Left lobe of liver (tissue), 2 donors: ENCODE results near the gene CCDC179. TPM values are rescaled to one million over a fixed set of nuclear protein-coding genes. Genes with fewer than 3 reads are reported as not detected.
A peak's percentile ranks its signal among the peaks of the same experiment; 100 is the strongest.

ENCODE experiments used
- ATAC-seq: fragments of 200-7000 bp; cut with Tn5 transposase; one replicate; pipeline ENCODE4 v1.9.1; 2020; ENCODE audit warnings: mild to moderate bottlenecking, moderate library complexity
- DNase-seq: peaks from one replicate; pipeline ENCODE4 v3.0.0-alpha.2; 2020; ENCODE audit warnings: low spot score
- total RNA-seq: library from RNA; stranded (reverse); gene quantifications from one replicate; pipeline ENCODE4 v1.2.1, GENCODE V29; 2021
- donor health status: DM: no; HTN: no; CAD: no; lungs with moderate emphysema.
- donor health status: DM: no; HTN: yes; CAD: no.

Gene CCDC179
- total RNA-seq, result not detected

DNA sequence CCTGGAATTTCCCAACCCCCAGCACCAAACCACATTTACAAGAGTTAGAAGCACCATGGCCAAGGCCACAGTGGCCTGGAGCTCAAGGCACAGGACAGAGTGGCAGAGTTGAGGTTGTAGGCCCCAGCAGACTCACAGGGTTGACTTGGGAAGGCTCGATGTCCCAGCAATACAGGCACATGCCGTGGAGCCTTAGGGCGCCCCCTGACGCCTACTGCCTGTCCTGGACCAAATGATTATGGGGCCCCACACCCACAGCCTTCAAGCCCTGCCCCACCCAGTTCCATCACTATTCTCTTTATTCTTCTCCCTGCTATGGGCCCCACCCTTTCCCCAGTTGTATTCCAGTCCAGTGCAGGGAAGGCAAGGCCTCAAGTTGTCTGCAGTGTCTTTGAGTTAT, at the start of gene CCDC179:
CCDC179 (minus strand) TSS at position 234 of the 400 bp plus-strand sequence; CDS start at position 181, 53 bp downstream.
- DNase-seq (no peak), ATAC-seq (no peak)

DNA sequence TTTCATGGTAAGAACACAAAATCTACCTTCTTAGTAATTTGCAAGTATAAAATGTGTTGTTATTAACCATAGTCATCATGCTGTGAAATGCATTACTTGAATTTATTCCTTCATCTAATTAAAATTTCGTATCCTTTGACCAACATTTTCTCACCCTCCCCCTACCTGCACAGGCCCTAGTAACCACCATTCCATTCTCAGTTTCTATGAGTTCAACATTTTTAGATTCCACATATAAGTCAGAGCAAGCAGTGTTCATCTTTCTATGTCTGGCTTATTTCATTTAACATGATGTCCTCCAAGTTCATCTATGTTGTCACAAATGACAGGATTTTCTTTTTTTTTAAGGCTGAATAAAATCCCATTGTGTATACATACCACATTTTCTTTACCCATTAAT, 43.5 kb upstream of the CCDC179 start:
- ATAC-seq (no peak), DNase-seq (no peak)

DNA sequence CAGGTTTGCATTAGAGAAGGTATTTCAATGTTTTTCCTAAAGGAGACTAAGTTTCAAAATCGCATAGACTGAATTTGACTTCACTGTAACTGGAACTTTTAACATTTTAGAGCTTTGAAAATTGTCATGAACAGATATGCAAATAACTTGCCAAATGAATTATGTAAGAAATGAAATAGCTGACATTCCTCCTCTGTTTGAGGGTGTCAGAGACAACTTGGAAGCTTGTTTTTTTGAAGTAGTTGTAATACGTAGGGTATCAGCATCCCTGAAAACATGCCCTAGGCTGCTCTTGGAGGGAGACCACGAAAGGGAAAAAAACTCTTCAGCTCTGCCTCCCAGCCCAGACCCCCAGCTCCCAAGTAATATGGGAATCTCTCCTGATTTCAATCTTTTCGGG, 41.3 kb upstream of the CCDC179 start:
- ATAC-seq, result no peak

DNA sequence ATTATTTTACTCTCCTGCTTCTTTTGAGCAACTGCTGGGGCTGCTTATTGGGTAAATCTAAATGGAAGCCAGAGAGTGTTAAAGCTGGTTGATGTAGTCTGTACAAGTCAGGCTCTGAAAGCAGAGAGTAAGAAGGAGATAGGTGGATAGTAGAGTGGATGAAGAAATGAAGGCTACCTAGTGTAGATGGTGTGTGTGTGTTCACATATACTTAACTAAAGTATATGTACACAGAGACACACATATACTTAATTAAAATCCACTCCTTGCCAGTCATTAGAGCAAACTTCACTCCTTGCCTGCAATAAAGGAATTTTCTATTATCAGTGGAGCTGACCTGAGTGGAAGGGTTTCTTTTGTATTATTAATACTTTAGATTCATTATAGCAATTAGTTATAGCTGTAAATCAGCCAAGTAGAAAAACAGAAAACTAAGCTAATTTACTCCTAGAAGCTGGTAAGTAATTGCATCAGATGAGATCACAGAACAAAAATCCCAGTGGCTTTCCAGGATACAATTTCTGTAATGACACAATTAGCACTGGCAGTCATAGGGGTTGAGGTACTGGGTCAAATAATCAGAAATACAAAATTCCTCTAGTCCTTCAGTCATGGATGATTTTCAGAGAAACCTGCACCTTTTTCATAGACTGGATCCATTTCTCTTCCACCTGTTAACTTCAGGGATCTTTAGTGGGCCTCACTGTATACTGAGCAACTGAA, 40.7 kb upstream of the CCDC179 start:
- ATAC-seq, result no peak

More for the DNA sequence above, 41.3 kb upstream of the CCDC179 start:
- no peak for DNase-seq

DNA sequence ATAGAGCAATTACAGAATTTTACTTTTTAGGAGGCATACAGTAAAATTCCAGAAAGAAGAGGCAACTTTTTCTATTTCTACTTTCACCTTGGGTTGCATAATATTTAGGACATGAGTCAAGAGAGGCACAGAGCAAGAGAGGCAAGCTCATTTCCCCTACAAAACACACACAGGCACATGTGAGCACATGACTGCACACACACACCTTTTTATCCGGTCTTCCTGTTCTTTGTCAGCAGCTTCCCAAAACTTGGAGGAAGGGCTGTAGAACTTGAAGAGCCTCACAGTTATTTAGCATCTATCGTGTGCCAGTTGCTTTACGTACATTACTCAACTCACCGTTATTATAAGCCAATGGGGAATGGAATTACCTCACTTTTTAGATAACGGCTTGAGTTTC, 37.8 kb upstream of the CCDC179 start:
- DNase-seq (no peak), ATAC-seq (no peak)

More for the DNA sequence above, 40.7 kb upstream of the CCDC179 start:
- DNase-seq, result no peak

DNA sequence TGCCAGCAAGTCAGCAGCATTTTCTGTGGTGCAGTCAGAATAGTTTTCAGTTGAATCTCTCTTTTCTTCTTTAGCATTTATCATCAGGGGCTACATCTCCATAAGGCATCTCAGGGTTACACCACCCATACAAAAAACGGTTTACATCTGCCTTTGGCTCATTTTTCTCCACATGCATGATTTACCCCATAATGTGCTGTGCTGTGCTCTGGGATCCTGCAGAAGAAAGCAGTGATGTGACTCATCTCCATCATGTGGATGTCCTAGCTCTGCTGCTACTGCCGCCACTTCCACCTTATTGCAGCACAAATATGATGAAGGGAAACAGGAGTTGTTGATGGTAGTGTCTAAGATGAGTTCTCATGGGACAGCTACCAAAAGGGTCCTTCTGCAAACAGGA, 30.0 kb upstream of the CCDC179 start:
- DNase-seq (no peak), ATAC-seq (no peak)

DNA sequence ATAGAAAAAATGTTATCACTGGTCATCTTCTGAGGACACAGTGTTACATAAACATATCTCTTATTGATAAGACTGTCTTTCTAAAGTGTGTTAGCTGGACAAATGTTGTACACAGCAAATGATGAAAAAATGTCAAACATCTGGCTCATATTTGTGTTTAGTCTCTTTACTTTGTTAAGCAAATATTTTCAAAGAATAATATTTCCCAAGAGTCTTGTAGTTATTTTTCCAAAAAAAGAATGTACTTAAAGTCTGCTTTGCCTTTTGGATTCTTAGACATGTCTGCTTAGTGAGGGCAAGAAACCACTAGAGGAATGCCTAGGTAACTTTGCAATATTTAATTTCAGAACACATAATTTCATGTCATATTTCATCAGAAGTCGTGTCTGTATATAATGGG, 23.9 kb upstream of the CCDC179 start:
- ATAC-seq, result no peak
- DNase-seq, result no peak

DNA sequence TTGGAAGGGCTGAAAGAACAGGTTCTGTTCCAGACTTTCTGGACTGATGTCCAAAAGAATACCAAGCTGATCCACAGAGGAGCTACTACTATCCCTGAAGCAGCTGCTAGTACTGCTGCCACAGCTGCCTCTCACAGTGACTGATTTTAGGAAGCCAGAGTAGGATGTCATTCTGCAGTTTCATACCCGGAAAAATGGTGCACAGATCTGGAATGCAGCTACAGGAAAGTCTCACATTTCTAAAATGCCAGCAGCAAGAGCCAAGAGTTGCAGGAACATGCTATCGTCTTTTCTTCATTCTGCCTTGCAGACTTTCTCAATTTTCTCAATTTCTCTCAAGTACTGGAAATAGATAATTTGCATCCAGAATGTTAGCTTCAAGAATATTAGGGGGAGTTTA, 19.4 kb upstream of the CCDC179 start:
- DNase-seq (no peak), ATAC-seq (no peak)

DNA sequence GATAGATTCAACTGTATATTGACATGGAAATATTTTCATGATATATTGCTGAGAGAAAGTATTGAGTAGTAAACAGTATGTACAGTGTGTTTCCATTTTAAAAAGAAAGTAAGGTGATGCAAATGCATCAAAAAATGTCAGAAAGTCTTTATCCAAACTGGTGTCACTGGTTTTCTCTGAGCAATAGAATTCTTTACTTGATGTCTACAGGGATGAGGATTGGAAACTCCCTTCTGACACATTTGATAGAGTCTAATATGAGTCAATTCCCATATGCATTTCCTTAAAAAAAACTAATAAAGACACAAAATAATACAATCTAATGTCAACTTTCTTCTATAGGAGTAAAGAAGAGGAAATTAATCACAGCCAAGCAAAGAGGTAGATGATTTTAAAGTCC, 18.3 kb upstream of the CCDC179 start:
- no peak for DNase-seq
- no peak for ATAC-seq

DNA sequence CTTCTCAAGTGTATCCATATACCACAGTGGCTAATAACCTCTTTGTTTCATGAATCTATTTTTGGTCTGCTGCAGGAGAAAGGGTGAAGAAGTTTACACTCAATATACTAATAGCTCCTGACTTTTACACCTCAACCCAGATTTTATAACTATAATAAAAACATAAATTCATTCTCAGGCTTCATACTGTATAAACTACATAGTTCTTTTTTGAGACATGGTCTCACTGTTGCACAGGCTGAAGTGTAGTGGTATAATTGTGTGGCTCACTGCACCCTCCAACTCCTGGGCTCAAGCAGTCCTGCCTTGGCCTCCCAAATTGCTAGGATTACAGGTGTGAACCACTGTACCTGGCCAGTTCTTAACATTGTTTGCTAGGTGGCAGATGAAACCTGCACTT, 17.8 kb upstream of the CCDC179 start:
- DNase-seq, result no peak

DNA sequence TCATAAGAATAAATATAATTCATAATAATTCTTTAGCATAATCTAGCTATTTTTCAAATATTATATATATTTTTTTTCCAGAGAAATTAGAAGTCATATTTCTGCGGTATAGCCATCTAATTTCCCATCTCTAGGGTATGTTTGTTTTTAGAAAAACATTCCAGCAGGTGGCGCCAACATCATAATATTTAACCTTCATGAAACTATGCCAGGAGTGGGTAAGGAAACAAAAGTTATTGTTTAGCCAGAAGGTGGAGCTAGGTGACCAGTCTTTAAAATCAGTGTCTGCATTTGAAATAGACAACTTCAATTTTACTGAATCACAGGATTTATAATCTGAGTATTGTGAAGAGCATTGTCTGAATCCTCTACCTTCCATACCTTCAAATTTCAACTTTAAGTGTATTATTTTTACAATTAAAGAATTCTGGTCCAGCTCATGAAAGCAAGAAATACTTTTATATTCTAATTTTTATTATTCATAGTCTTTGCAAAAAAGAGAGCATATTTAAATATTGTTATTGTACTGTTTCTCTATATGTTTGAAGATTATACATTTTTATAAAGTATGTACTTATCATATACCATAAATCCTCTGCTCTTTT, 15.7 kb upstream of the CCDC179 start:
- DNase-seq (peak; percentile 52), ATAC-seq (peak; percentile 99)

More for the DNA sequence above, 17.8 kb upstream of the CCDC179 start:
- no peak for ATAC-seq

DNA sequence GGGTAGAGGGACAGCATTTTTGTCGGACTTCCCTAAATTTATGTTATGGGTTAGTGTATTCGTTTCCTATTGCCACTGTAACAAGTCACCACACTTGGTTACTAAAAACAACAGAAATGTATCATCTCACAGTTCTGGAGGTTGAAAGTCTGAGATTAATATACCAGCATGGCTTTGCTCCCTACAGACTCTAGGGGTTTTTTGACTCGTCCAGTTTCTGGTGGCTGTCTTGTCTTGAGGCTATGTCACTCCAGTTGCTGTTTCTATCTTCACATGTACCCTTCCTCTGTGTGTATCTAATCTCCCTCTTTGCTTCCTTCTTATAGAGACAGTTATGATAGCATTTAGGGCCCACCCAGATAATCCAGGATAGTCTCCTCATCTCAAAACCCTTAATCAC, 9.1 kb upstream of the CCDC179 start:
- DNase-seq (no peak), ATAC-seq (no peak)

DNA sequence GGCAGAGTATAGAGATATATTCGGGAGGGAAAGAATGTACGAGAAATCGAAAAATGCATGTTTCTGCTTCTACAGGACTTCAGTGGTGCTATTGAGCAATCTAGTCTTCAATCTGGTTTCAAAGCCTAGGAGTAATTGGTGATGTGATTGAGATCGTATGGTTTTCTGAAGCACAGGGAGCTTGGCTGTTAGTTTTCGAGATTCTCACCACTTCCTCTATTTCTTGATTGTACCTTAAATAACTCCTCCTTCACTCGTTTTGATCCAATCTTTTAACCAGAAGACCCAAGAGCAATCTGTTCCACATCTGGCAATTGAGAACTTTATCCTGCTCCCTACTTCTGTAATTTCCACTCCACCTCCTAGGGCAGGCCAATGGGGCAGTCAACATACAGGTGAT, 518 bp downstream of the CCDC179 start:
- no peak for DNase-seq
- ATAC-seq, result no peak

DNA sequence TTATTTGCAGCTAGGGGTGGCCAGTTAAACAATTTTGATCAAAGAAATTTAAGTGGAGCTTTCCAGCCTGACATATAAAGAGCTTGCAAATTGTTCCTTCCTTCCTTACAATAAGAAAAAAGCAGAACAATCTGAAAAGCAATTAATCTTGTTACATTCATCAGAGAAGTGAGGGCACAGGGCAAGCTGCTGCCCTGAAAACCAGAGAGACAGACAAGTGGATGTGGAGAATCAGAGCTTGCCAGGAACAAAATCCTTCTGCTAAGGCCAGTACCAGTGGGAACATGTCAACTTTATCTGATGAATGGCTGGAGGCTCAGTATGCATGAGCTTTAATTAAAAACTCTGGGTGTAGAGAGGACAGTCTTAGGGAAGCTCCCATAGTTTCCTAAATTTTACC, 8.8 kb downstream of the CCDC179 start:
- ATAC-seq (no peak), DNase-seq (no peak)

DNA sequence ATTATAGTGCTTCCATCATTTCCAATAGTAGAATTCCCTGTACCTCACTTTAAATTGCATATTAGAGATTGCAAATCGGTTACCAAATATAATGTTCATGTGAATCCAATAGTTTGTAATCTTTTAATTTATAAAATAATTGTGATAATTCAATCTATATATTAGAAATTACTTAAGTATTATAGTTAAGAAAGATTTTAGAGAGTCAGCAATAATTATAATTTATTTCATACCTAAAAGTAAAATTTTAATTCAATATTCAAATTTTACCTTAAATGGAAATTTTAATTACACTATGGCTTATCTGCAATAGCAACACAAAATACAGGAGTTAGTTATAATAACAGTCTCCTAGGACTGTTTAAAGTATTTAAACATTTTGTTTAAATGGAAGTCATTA, 13.5 kb downstream of the CCDC179 start:
- no peak for ATAC-seq
- no peak for DNase-seq

DNA sequence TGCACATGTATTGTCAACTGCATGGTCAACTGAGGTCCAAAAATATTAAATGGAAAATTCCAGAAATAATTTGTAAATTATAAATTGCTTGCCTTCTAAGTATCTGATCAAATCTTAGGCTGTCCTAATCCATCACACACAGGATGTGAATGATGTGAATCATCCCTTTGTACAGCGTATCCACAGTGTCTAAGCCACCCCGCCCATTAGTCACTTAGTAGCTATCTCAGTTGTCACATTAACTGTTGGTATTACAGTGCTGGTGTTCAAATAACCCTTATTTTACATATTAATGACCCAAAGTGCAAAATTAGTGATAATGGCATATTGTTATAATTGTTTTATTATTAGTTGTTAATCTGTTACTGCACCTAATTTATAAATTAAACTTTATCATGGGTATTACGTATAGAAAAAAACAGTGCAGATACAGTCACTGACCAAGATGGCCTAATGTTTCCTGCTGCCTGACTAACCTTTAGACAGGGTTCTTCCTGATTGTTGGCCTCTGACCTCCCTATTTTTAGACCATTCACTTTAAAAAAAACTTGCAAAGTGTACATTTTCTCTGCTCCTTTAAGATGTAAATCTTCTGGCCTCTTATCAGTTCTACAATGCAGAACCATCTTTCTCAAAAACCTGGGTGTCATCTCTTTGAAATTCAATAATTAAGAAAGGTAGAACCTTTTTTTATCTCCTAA, 27.8 kb downstream of the CCDC179 start:
- no peak for ATAC-seq
- no peak for DNase-seq

DNA sequence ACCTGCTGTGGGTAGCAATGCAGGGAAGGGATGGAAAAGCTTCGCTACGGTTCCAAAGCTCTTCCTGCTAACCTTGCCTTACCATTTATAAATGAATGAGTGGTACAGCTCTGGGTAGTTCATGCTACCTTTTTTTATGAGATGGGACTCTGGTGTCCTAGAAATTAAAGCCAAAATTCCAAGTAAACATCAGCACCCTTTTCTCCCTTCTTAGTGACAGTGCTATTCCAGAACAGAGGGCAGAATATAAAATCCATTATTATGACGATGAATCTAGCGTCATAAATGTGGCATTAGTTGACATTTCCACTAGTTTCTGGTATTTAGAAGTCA, 30.2 kb downstream of the CCDC179 start:
- ATAC-seq, result no peak
- DNase-seq, result no peak

DNA sequence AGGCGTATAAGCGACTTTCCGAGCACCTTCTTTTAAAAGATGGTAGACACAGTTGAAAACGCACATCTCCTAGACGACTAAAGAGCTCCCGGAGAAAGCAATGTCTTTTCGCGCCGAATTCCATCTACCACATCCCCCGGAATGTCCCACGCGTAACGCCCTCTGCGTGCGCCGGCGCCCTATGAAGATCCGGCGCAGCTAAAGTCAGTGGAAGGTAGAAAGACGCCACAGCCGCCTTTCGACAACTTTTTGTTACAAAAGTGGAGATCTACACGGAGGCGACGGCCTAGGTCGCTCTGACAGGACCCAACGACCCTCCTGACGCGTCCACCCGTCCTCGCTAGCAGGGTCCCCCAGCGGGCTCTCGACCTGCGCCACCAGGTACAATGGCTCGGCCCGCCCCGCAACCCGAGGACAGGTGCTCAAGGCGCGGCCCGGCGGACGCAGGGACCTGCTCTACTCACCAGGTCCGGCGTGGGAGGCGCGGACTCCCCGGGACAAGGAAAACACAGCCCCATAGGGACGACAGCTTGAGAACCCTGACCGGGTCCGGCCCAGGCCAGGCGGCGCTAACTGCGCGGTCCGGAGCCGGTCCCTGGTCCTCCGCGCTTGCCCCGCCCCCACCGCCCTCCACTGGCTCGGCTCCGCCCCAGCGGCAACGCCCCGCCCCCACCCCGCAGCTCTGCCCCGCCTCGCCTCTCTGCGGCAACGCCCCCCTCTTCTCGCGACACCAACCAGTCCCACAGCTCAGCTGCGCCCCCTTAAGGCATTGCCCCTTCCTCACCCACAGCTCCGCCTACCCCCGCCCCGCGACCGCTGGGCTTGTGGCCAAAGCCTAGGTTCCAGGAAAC, 30.8 kb downstream of the CCDC179 start, which contains the start of gene SVIP:
SVIP (minus strand) TSS at position 571 of the 851 bp plus-strand sequence; CDS start at position 518, 53 bp downstream.
- peak; percentile 96 for ATAC-seq
- peak; percentile 98 for DNase-seq

DNA sequence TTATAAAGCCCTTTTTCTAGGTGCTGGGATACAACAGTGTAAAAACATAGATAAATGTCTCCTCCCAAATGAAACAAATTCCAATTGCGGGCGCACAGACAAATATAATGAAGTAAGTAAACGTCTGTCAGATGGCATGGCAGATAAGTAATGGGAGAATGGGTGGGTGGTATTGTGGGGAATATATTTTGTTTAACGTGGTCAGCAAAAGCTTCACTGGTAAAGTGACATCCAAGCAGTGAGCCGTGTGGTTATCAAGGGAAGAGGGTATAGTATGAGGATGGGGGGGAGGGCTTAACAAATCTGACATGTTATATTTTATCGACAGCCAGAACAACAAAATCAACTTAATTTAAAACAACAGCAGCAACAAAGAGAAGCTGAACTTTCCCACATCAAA, 31.9 kb downstream of the CCDC179 start:
- DNase-seq, result no peak
- ATAC-seq, result no peak

DNA sequence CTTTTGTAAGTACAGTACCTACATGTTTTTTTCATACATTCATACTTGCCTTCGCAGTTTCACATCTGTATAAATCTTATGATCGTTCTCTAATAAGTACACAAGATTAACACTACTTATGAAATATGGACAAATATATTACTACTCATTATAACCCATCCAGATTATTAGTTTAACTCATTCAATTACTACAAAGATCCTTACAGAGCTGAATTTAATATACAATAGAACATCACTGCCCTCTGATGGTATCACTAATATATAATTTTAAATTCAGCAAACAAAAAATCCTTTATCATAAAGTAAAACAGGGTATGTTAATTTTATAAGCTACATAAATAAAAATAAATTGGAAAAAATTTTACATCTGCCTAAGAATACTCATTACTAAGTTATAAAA, 38.1 kb downstream of the CCDC179 start:
- ATAC-seq (no peak), DNase-seq (no peak)

DNA sequence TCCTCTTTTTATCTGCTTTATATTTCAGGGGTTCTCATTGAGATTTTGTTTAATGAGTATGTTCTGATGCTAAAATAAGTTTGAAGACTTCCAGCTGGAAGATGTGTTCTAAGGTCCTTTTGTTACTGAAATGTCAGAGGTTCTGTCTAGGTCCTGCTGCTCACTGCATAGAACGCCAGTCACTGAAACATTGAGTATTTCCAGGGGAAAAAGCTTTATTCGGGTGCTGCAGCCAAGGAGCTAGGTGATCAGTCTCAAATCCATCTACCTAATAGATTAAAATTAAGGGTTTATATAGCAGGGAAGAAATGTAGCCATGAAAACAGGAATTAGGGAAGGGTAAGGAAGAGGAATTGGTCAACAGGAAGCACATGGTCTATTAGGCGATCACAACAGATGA, 50.4 kb downstream of the CCDC179 start:
- DNase-seq (no peak), ATAC-seq (no peak)
